Measurements from ENCODE around the gene PIP5KL1.

Gene PIP5KL1

DNA sequence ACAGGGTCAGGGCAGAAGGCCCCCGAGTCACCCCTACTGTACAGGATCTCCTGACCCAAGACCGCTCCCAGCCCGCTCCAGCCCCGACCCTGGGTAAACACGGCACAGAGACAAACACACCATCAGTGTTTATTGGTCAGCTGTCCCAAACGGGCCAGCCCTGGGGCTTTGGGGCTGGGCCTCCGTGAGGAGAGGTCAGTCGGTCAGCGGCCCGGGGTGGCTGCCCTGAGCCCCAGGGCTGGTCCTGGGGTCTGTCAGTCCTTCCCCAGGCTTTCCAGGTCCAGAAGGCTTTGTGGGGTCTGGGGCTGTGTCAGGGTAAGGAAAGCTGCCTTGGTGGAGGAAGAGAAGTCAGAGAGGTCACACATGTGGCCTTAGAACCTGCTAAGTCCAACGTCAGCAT lies 4.4 kb upstream of the PIP5KL1 start:
- DNase-seq (ENCODE audit: low spot score): no peak
- POLR2A ChIA-PET (ENCODE audit: low non-redundant PET): interaction anchor here (0.5 kb wide), 1 partner anchor 101 kb away, joined by 12 read pairs; no protein-coding TSS in a partner anchor
- H3K27ac ChIP-seq: peak overlapping the region; percentile 75
- TF ChIP-seq CTCF (conservative IDR thresholded peaks at IDR 0.05; ENCODE audit: low read depth): no peak
- CTCF ChIA-PET: interaction anchor here (0.6 to 0.9 kb wide), 2 partner anchors 100 to 770 kb away, joined by 4 to 6 read pairs; no protein-coding TSS in a partner anchor

GRCh38 chr9:127934248-127934647 lies 3.7 kb upstream of the PIP5KL1 start:
- peak overlapping the region; percentile 75 for H3K27ac ChIP-seq
- ChIA-PET CTCF (interaction anchor here (0.6 to 1.2 kb wide), 2 partner anchors 8 to 771 kb away, joined by 4 to 6 read pairs; no protein-coding TSS in a partner anchor), POLR2A (ENCODE audit: low non-redundant PET) (no interaction called here)
- no peak for DNase-seq (ENCODE audit: low spot score)
- no peak for TF ChIP-seq CTCF (conservative IDR thresholded peaks at IDR 0.05; ENCODE audit: low read depth)

DNA sequence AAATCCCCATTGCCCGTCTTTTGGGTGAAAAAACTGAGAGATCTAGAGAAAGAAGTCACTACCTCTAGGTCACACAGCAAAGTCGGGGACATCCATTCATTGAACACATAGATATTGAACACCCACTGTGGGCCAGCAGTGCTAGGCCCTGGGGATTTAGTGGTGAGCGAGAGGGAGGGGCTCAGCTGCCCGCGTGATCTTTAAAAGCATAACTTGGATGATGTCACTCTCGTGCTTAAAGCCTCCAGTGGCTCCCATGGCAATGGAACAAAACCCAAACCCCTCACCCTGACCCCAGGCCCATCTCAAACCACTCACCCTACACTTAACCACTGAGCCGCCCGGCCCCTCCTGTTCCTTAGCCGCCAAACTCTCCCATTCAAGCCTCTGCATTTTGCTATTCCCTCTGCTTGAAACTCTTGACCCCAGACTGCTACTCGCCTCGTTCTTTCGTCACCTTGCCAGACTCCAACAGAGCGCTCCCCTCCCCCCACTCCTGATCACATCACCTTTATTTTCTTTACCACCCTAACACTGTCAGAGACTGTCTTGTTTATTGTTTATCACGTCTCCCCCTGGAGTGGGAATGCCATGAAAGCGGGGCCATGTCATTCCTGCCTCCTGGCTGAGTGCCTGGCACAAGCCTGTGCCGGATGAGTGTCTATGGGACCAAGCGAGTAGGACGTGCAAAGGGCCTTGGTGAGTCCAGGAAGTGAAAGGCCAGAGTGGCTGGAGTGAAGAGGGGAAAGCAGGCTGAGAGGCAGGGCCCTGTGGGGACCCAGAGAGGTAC lies 710 bp upstream of the PIP5KL1 start:
- peak; percentile 62 for DNase-seq (ENCODE audit: low spot score)
- peak overlapping the region; percentile 75 for H3K27ac ChIP-seq
- ChIA-PET POLR2A (ENCODE audit: low non-redundant PET) (no interaction called here), CTCF (interaction anchor here (0.5 to 3.4 kb wide), 5 partner anchors 10 to 160 kb away, joined by 3 to 15 read pairs (median 4); no protein-coding TSS in a partner anchor)
- no peak for TF ChIP-seq CTCF (conservative IDR thresholded peaks at IDR 0.05; ENCODE audit: low read depth)

GRCh38 chr9:127929625-127929979 lies 975 bp downstream of the PIP5KL1 start:
- CTCF ChIA-PET: interaction anchor here (1.0 to 3.4 kb wide), 2 partner anchors 14 to 153 kb away, joined by 3 to 15 read pairs; no protein-coding TSS in a partner anchor

DNA sequence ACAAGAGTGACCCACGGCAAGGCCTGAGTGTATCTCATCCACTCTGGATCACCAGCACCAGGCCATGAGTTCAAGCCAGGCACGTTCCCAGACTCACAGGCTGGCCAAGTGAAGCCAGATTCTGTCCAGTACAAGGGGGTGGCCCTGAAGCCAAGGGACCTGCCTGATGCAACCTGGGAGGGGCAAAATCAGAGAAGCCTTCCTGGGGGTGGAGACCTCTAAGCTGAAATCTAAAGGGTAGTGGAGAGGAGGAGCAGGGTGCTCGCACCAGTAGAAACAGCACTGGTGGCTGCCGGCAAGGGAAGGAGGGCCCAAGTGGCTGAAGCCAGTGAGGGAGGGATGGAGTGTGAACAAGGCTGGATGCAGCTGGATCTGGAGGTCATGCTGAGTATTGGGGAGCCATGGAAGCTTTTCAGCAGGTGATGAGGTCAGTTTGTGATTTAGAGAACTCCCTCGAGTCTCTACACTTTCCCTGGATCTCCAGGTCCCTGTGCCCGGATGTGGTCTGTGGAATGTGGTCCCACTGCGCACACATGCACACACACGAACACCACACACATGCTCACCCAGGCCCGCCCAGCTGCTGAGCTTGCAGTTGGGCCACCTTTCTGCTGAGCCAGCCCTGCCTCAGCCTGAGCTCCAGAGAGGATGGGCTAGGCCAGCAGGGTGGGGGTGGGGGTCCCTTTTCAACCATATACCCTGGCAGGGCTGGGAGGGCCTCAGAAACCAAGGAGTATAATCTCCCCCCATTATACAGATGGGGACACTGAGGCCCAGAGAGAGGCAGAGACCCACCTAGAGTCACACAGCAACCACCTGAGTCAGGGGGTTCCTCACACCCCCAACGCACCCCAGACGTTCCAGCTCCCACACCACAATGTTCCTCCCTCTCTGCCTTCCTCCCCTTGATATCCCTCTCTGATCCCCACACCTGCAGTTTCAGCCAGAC lies 1.6 kb downstream of the PIP5KL1 start:
- no peak for TF ChIP-seq CTCF (conservative IDR thresholded peaks at IDR 0.05; ENCODE audit: low read depth)
- H3K27ac ChIP-seq: peak overlapping the region; percentile 64
- POLR2A ChIA-PET (ENCODE audit: low non-redundant PET): no interaction called here
- CTCF ChIA-PET: interaction anchor here (0.7 to 1.3 kb wide), 4 partner anchors 15 to 168 kb away, joined by 3 to 4 read pairs (median 4); no protein-coding TSS in a partner anchor
- DNase-seq (ENCODE audit: low spot score): no peak

More at GRCh38 chr9:127929625-127929979, 975 bp downstream of the PIP5KL1 start:
- POLR2A ChIA-PET (ENCODE audit: low non-redundant PET): interaction anchor here (0.5 kb wide), 1 partner anchor 77 kb away, joined by 6 read pairs; no protein-coding TSS in a partner anchor
- TF ChIP-seq CTCF (conservative IDR thresholded peaks at IDR 0.05; ENCODE audit: low read depth): no peak
- H3K27ac ChIP-seq: peak overlapping the region; percentile 75
- no peak for DNase-seq (ENCODE audit: low spot score)
